SIG-M5 treated with dmso at 0.1 percent for 504 hours (cell line): Measurements from ENCODE around the gene HIVEP3.
A peak's percentile ranks its signal among the peaks of the same experiment; 100 is the strongest.

Experiments used
- DNase-seq: peaks from one replicate; lab custom pipeline; 2025; ENCODE audit not compliant: unreplicated experiment; lab: John Stamatoyannopoulos, UW

HIVEP3 gene

GRCh38 chr1:41766041-41766440 is 152.7 kb downstream of the HIVEP3 start:
- DNase-seq: no peak

DNA sequence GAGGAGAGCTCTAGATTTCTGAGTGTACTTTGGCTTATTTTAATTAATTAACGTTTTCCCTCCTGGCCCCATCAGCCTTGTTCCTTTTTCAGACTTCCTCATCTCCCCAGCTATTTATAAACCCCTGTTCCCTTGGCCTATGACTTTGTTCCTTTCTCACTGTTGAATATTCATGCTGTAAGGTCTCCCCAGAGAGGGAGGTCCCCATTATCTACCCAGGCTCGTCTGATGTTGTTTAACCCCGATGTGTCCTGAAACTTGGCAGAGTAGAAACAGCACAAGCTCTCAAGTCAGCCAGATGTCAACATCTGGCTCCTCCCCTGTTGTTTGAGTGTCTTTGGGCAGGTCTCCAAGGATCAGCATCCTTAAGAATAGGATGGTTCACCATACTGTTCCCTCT is 153.6 kb downstream of the HIVEP3 start:
- peak; percentile 83 for DNase-seq

DNA sequence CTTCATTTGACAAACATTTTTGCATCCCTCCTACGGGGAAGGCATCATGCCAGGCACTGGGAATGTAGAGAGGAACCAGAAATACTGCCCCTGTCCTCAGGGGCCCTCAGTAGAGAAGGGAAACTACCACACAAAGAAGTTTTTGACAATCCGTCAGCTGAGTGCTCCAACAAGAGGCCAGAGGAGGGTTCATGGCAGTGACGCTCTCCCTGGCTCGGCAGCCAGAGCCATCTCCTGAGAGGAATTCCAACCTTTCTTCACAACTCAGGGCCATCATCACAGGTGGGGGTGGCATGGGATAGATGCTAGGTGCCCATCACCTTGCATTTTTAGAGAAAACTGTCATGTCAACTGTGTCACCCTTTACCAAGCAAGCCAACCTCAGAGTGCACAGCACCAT is 154.1 kb downstream of the HIVEP3 start:
- DNase-seq: peak; percentile 37

- DNase-seq: no peak
These were observed 155.9 kb downstream of the HIVEP3 start for GRCh38 chr1:41762777-41763176.

GRCh38 chr1:41762251-41762650 is 156.5 kb downstream of the HIVEP3 start:
- DNase-seq: no peak

DNA sequence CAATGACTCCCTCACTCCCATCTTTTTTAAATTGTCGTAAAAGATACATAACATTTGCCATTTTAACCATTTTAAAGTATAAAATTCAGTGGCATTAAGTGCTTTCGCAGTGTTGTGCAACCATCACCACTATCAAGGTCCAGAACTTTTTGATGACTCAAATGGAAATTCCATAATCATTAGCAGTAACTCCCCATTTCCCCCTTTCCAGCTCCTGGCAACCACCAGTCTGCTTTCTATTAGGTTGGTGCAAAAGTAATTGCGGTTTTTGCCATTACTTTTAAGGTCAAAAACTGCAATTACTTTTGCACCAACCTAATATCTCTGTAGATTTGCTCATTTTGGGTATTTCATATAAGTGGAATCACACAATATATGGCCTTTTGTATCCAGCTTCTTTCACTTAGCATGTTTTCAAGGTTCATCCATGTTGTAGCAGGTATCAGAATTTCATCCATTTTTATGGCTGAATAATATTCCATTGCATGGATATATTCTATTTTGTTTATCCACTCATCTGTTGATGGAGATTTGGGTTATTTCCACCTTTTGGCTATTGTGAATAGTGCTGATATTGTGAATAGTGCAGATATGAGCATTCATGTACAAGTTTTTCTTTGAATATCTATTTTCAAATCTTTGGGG is 159.7 kb downstream of the HIVEP3 start:
- DNase-seq: no peak

DNA sequence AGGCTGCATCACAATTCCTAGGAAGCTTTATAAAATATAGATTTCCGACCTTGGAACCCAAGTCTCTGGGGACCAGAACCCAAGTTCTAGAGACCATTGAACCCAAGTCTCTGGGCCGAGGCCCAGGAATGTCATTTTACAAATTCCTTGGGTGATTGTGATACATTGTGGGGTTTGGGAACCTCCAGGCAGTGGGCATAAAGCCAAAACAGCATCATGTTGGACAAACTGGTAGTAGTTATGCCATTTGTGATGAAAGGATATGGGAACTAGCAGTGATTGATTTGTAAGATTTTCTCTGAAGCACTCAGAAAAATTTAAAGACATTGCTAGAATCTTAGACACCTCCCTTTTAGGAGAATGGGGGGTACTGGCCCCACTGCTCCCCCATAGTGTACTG is 160.2 kb downstream of the HIVEP3 start:
- no peak for DNase-seq

- no peak for DNase-seq
These were observed 164.2 kb downstream of the HIVEP3 start for GRCh38 chr1:41754540-41754939.

GRCh38 chr1:41752514-41753170 is 166.1 kb downstream of the HIVEP3 start:
- no peak for DNase-seq

DNA sequence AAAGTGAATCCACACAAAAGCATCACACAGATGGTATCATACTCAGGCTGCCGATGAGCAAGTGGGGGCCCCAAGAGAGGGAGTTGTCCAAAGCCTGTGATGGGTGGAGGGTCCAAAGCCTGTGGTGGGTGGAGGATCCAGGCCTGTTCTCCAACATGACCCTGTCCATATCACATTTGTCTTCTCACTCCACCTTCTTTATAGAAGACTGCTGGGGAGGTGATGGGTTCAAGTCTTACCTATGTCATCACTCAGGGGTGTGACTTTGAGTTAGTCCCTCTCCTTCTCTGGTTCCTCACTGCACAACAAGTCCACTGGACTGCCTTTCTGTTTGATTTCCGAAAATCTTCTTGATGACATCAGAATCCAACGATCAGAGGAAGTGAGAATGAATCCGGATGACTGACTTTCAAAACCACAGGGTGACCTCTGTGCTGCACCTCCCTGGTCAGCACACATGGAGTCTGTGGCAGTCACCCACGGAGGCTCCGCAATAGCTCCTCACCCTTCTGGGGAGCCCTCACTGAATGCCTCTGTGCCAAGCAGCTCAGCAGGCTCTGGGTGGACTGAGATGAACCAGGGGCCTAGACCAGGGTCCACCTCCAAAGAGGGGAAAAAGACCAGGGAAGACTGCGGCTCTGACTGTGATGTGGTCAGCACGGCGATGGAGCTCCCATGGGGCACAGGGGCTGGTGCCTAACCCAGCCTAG is 166.8 kb downstream of the HIVEP3 start:
- peak; percentile 61 for DNase-seq

GRCh38 chr1:41749991-41750745 is 168.6 kb downstream of the HIVEP3 start:
- no peak for DNase-seq

DNA sequence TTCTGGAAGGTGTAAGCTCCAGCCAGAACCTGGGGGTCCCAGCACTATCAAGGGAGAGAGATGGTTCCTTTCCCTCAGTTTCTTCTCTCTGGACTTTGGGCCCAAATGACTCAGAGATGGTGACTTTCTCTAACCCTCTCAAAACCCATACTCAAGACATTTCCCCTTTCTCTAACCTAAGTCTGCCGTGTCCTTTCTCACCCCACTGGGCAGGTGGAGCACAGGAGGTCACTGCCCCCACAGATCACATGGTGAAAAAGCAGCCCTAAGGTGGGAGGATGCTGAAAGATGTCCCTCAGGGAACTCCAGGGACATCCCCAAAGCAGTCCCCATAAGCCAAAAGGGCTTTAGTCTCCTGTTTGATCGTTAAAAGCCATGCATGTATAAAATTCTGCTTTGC is 173.7 kb downstream of the HIVEP3 start:
- DNase-seq: no peak

DNA sequence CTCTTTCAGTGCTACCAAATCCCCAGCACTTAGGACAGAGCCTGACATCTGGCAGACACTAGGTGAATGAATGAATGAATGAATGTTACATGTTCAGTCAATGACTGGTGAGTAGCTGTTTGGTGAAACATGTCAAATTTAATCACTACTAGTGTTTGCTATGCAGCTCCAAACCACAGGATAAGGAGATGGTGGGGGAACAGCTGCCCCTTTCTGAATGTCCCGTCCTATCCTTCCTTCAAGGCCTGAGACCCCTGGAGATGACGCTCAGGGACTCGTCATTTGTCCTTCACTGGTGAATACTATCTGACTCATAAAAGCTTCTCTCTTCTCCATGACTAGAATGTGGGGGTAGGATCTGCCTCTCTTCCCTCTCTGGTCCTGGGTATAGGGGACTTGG is 175.4 kb downstream of the HIVEP3 start:
- DNase-seq: no peak

DNA sequence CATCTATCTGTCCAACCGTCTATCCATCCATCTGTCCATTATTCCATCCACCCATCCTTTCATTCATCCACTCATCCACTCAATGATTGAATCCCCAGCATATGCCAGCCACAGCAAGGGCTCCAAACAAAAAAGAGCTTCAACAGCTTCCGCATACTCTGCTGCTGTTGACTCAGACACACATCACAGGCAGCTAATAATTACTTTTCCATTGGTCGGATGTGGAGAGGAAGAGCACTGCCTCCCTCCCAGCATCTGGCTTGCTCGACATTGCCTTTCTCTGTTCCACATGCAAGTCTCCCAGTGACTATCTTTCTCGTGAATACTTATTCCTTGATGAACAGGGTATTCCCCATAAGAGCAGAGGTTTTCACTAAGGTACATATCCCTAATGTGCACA is 176.5 kb downstream of the HIVEP3 start:
- no peak for DNase-seq

DNA sequence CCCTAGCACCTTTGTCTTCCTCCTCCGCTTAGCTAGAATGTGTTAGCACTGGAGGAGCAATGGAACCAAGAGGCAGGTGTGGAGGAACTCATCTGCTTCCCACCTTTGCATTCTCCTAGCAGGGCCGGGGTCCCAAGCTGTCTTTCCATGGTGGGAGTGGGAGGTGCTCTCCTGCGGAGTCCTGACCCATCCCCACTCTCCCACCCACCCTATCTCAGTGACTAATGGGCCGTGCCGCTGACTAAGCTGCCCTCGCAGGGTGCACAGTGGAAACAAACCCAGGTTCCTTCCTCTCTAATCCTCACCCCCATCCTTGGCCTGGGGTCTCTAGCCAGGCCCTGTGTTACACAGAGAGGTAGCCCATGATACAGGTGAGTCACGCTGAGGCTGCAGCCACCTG is 177.5 kb downstream of the HIVEP3 start:
- no peak for DNase-seq

DNA sequence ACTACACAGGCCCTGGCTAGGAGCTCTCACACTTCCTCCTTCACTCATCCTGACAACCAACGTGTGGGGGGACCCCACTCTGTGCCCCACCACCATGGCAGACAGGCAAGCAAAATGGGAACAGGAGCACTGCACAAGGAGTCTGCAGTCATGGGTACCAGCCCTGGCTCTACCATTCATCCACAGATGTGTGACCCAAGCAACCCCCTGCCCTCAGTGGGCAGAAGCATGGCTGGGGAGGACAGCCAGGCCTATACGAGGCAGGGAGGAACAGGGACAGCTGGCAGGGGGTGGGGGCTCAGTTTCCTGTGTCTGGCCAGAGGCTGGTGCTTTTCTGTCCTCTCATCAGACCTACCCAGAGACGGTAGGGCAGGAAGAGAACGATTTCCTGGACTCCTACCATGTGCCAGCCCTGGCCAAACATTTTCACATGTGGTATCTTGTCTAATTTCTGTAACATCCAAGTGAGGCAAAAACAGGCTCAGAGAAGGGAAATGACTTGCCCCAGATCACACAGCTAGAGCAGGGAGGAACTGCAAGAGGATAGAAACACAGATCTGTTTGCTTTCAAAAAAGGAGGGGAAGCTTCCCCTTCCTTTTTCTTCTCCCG is 178.0 kb downstream of the HIVEP3 start:
- DNase-seq: peak; percentile 67

DNA sequence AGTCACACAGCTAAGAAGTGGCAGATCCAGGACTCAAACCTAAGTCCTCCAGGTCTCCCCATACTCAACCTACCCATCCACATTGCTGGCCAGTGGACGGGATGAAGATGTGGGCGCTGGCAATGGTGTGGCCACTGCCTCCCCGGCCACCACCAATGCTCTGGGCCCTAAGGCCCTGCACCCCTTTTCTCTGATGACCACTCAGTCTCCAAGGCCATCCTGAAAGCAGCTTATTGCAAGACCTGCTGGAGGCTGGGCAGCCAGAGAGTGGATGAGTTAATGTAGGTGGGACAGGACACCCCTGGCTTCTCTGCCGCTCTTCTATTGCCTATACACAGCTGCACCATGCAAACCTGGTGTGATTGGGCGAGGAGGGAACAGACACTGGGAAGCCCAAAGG is 178.7 kb downstream of the HIVEP3 start:
- DNase-seq: no peak

GRCh38 chr1:41739061-41739955 is 179.4 kb downstream of the HIVEP3 start:
- peak; percentile 95 for DNase-seq

DNA sequence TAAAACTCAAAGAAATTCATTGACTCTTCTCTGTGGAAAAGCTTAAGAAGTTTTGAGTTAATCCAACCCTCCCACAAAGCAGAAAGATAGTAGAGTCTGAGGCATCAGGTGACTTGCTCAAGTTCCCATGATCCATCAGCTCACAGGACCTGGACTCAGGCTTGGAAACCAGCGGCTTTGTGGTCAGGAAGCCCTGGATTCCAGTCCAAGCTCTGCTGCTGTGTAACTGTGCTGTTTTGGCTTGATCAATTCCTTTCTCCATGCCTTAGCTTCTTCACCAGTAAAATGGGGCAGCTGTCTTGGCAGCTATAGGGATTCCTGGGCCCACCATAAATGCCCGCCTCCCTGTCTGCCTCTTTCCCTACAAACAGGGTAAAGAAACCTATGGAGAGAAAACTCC is 180.2 kb downstream of the HIVEP3 start:
- DNase-seq: no peak

DNA sequence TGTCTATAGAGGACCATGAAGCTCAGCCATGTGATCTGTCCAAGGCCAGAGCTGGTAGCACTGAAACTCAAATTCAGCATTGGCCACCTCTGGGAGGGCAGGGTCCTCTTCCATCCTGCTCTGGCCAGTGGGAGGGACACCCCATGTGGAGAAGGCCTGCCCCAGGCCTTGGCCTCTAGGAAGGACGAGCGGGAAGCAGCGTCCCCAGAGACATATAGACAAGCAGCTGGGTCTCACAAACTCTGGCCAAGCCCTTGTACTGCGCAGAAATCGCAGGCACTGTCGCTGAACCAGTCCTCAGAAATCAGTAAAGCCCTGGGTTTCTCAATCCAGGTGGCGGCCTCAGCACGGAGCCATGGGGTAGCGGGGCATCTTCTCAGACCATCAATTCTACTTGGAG is 180.7 kb downstream of the HIVEP3 start:
- DNase-seq: no peak
